OCI-LY3 (cell line): ENCODE measurements around the gene GK2.

Experiments used
- EZH2phosphoT487 ChIP-seq: fragments of 200-600 bp; shearing (Covaris generic); IDR thresholded peaks from 2 replicates; pipeline ENCODE4 v1.6.1; 2018; ENCODE audit warnings: antibody characterized with exemption, mixed run types, low read depth
- TF ChIP-seq, protein P1 (sequence below): fragments of 200-600, 300-600 bp; sonication (generic); IDR thresholded peaks from 2 replicates; pipeline ENCODE4 v1.5.1; 2014; ENCODE audit warnings: antibody characterized with exemption, low read length, low read depth

DNA sequence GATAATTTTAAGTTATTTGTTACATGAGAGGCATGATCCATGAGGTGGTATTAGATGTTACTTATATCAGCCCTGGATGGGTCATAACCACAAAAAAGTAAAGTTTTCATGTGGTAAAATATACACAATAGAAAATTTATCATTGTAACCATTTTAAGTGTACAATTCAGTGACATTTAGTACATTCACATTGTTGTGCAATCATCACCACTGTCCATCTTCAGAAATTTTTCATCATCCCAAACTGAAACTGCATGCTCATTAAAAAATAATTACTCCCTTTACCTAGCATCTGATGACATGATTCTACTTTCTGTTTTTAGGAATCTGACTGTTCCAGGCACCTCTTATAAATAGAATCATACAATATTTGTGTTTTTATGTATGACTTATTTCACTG, 11.2 kb downstream of the GK2 start:
- TF ChIP-seq, protein P1, sequence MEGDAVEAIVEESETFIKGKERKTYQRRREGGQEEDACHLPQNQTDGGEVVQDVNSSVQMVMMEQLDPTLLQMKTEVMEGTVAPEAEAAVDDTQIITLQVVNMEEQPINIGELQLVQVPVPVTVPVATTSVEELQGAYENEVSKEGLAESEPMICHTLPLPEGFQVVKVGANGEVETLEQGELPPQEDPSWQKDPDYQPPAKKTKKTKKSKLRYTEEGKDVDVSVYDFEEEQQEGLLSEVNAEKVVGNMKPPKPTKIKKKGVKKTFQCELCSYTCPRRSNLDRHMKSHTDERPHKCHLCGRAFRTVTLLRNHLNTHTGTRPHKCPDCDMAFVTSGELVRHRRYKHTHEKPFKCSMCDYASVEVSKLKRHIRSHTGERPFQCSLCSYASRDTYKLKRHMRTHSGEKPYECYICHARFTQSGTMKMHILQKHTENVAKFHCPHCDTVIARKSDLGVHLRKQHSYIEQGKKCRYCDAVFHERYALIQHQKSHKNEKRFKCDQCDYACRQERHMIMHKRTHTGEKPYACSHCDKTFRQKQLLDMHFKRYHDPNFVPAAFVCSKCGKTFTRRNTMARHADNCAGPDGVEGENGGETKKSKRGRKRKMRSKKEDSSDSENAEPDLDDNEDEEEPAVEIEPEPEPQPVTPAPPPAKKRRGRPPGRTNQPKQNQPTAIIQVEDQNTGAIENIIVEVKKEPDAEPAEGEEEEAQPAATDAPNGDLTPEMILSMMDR: no peak
- no peak for TF ChIP-seq EZH2phosphoT487
